H1 (cell line): ENCODE measurements around the gene POTEF. TPM values are rescaled to one million over a fixed set of nuclear protein-coding genes. Genes with fewer than 3 reads are reported as not detected.

ENCODE experiments used
- CTCF ChIA-PET: fragments of 300-600 bp; sonication (Branson Sonifier 250); formaldehyde crosslinking; loops from one replicate; lab custom pipeline; 2021; ENCODE audit not compliant: partially characterized antibody; lab: Charles Lee
- POLR2A ChIA-PET: fragments of 300-600 bp; sonication (Branson Sonifier 250); formaldehyde crosslinking; loops from one replicate; lab custom pipeline; 2021; ENCODE audit warnings: inconsistent platforms; ENCODE audit not compliant: partially characterized antibody; lab: Charles Lee
- DNase-seq, 2 experiments: peaks; one replicate each; pipeline versions ENCODE4 v3.0.0 to v3.0.0-alpha.2; 2010 to 2022; ENCODE audit warnings: low spot score in 2 of 2, low read depth in 1 of 2, mixed read lengths in 1 of 2
- FAIRE-seq: peaks from 2 replicates; lab custom pipeline; 2011; peaks lifted over from hg19 to GRCh38; lab: Jason Lieb, UNC
- H2AFZ ChIP-seq: 2 replicates; pipeline ENCODE4 v1.8.1; 2012; ENCODE audit warnings: low read length, inconsistent platforms
- H2AK5ac ChIP-seq: 2 replicates; pipeline ENCODE4 v1.6.1; 2013; ENCODE audit warnings: low read depth, low read length
- H2BK120ac ChIP-seq: replicated peaks from 2 replicates; pipeline ENCODE3; 2013; ENCODE audit warnings: low read depth, low read length, inconsistent platforms
- H2BK12ac ChIP-seq: 2 replicates; pipeline ENCODE4 v1.6.1; 2013; ENCODE audit warnings: low read depth, low read length
- H2BK15ac ChIP-seq: 2 replicates; pipeline ENCODE4 v1.6.1; 2013; ENCODE audit warnings: low read length
- H2BK20ac ChIP-seq: 2 replicates; pipeline ENCODE4 v1.6.1; 2013; ENCODE audit warnings: low read length
- H2BK5ac ChIP-seq: 2 replicates; pipeline ENCODE4 v1.6.1; 2013; ENCODE audit warnings: low read depth, low read length
- H3K14ac ChIP-seq: 2 replicates; pipeline ENCODE4 v1.6.1; 2013; ENCODE audit warnings: inconsistent platforms; ENCODE audit not compliant: insufficient read length
- H3K18ac ChIP-seq: 2 replicates; pipeline ENCODE4 v1.6.1; 2013; ENCODE audit warnings: low read length; ENCODE audit errors: extremely low read depth
- H3K23ac ChIP-seq: 2 replicates; pipeline ENCODE4 v1.6.1; 2013; ENCODE audit warnings: inconsistent platforms; ENCODE audit not compliant: insufficient read length
- H3K23me2 ChIP-seq: 2 replicates; pipeline ENCODE4 v1.6.1; 2013; ENCODE audit warnings: low read depth, low read length
- H3K27ac ChIP-seq: 2 replicates; pipeline ENCODE4 v1.6.1; 2011; ENCODE audit warnings: low read depth, low read length, inconsistent platforms
- H3K27me3 ChIP-seq, 4 experiments: replicated peaks in 1 of 4; 1 replicate in 1 of 4; 2 replicates in 3 of 4; pipeline versions ENCODE4 v1.6.1 to v1.8.1; 2011 to 2013; ENCODE audit warnings: low read length in 3 of 4, mild to moderate bottlenecking in 3 of 4, inconsistent platforms in 2 of 4, mixed read lengths in 2 of 4, moderate library complexity in 1 of 4; ENCODE audit not compliant: control insufficient read depth in 3 of 4, insufficient read depth in 3 of 4; ENCODE audit errors: extremely low read depth in 1 of 4
- H3K36me3 ChIP-seq, 4 experiments: 2 replicates each; pipeline versions ENCODE4 v1.6.1 to v1.8.1; 2011 to 2013; ENCODE audit warnings: mild to moderate bottlenecking in 4 of 4, low read length in 3 of 4, moderate library complexity in 2 of 4, control low read depth in 1 of 4, inconsistent platforms in 1 of 4; ENCODE audit not compliant: insufficient read depth in 4 of 4, control insufficient read depth in 2 of 4
- H3K4ac ChIP-seq: replicated peaks from 2 replicates; pipeline ENCODE3; 2013; ENCODE audit warnings: low read length, low read depth, mixed read lengths, inconsistent platforms; ENCODE audit not compliant: insufficient read length
- H3K4me1 ChIP-seq, 4 experiments: replicated peaks in 1 of 4; 1 replicate in 1 of 4; 2 replicates in 3 of 4; pipeline versions ENCODE4 v1.6.1 to v1.8.1; 2011 to 2013; ENCODE audit warnings: low read length in 3 of 4, inconsistent platforms in 2 of 4, mixed read lengths in 1 of 4; ENCODE audit not compliant: insufficient read depth in 4 of 4, control insufficient read depth in 3 of 4
- H3K4me2 ChIP-seq, 2 experiments: 2 replicates each; pipeline versions ENCODE4 v1.6.1 to v1.8.1; 2011 to 2013; ENCODE audit warnings: low read depth in 2 of 2, low read length in 2 of 2, control low read depth in 1 of 2, inconsistent platforms in 1 of 2, mild to moderate bottlenecking in 1 of 2; ENCODE audit not compliant: insufficient read depth in 1 of 2
- H3K4me3 ChIP-seq, 4 experiments: fragments of 200-600, 300-600 bp in 1 of 4; sonication (generic), shearing (Covaris generic), sonication (Bioruptor Twin) in 1 of 4; 2 replicates each; pipeline versions ENCODE4 v1.5.1 to v1.8.1; 2011 to 2016; ENCODE audit warnings: low read length in 4 of 4, low read depth in 3 of 4, control low read depth in 2 of 4, inconsistent platforms in 2 of 4, mild to moderate bottlenecking in 2 of 4, mixed read lengths in 1 of 4, moderate library complexity in 1 of 4; ENCODE audit not compliant: insufficient read depth in 2 of 4; ENCODE audit errors: extremely low read depth in 1 of 4
- H3K56ac ChIP-seq: replicated peaks from 2 replicates; pipeline ENCODE3; 2013; ENCODE audit warnings: low read depth, mild to moderate bottlenecking, mixed read lengths, low read length, inconsistent platforms; ENCODE audit not compliant: insufficient read length
- H3K79me1 ChIP-seq: 2 replicates; pipeline ENCODE4 v1.6.1; 2013; ENCODE audit warnings: low read depth, low read length, control low read depth
- H3K79me2 ChIP-seq, 2 experiments: 2 replicates each; pipeline versions ENCODE4 v1.6.1 to v1.8.1; 2012 to 2013; ENCODE audit warnings: low read length in 2 of 2, mild to moderate bottlenecking in 2 of 2, inconsistent platforms in 1 of 2; ENCODE audit not compliant: insufficient read depth in 2 of 2, control insufficient read depth in 1 of 2
- H3K9ac ChIP-seq, 4 experiments: replicated peaks in 1 of 4; 1 replicate in 1 of 4; 2 replicates in 3 of 4; pipeline versions ENCODE4 v1.6.1 to v1.8.1; 2011 to 2013; ENCODE audit warnings: low read depth in 3 of 4, low read length in 3 of 4, control low read depth in 2 of 4, mild to moderate bottlenecking in 2 of 4, moderate library complexity in 2 of 4, inconsistent platforms in 1 of 4; ENCODE audit errors: extremely low read depth in 1 of 4
- H3K9me3 ChIP-seq, 2 experiments: 2 replicates each; pipeline versions ENCODE4 v1.6.1 to v1.8.1; 2012 to 2013; ENCODE audit warnings: mild to moderate bottlenecking in 2 of 2, moderate library complexity in 2 of 2, control low read depth in 1 of 2, inconsistent platforms in 1 of 2, low read depth in 1 of 2, low read length in 1 of 2, mixed read lengths in 1 of 2; ENCODE audit not compliant: insufficient read depth in 2 of 2
- H4K20me1 ChIP-seq, 2 experiments: replicated peaks in 1 of 2; 2 replicates each; pipeline versions ENCODE3 to v1.8.1; 2011 to 2013; ENCODE audit warnings: inconsistent platforms in 2 of 2, low read length in 2 of 2, mild to moderate bottlenecking in 1 of 2; ENCODE audit not compliant: insufficient read depth in 2 of 2, control insufficient read depth in 1 of 2
- H4K5ac ChIP-seq: 2 replicates; pipeline ENCODE4 v1.6.1; 2013; ENCODE audit warnings: low read length, low read depth, mixed read lengths, inconsistent platforms; ENCODE audit not compliant: insufficient read length
- H4K8ac ChIP-seq: 2 replicates; pipeline ENCODE4 v1.8.0; 2013; ENCODE audit warnings: mild to moderate bottlenecking, moderate library complexity, low read length, inconsistent platforms; ENCODE audit not compliant: insufficient read depth; ENCODE audit errors: extremely low read depth
- H4K91ac ChIP-seq: replicated peaks from 2 replicates; pipeline ENCODE3; 2013; ENCODE audit warnings: low read length, mixed read lengths, inconsistent platforms; ENCODE audit not compliant: insufficient read length
- ATF3 ChIP-seq: IDR thresholded peaks from 2 replicates; pipeline ENCODE4 v1.6.1; 2011; ENCODE audit warnings: low read depth, mild to moderate bottlenecking, low read length; ENCODE audit not compliant: insufficient read depth
- BACH1 ChIP-seq: IDR thresholded peaks from 2 replicates; pipeline ENCODE4 v1.6.1; 2012; ENCODE audit warnings: low read length, improper control_type of control experiment
- CHD1 ChIP-seq: IDR thresholded peaks from 2 replicates; pipeline ENCODE4 v1.6.1; 2012; ENCODE audit warnings: low read depth, low read length, improper control_type of control experiment
- KDM5A ChIP-seq: fragments of 200-600 bp; IDR thresholded peaks from 2 replicates; pipeline ENCODE4 v1.7.1; 2012; ENCODE audit warnings: mild to moderate bottlenecking, low read length, inconsistent platforms, mixed read lengths
- MAX ChIP-seq: IDR thresholded peaks from 2 replicates; pipeline ENCODE4 v1.6.1; 2012; ENCODE audit warnings: inconsistent platforms
- POU5F1 ChIP-seq: IDR thresholded peaks from 2 replicates; pipeline ENCODE4 v1.6.1; 2011; ENCODE audit warnings: low read depth, mild to moderate bottlenecking, low read length, moderate library complexity
- RNF2 ChIP-seq: fragments of 200-900, 300-1000 bp; sonication (generic); IDR thresholded peaks from 2 replicates; pipeline ENCODE4 v1.7.1; 2016; ENCODE audit warnings: borderline replicate concordance, low read depth, mild to moderate bottlenecking, antibody characterized with exemption, low read length; ENCODE audit not compliant: poor library complexity, severe bottlenecking; ENCODE audit errors: missing control alignments
- SAP30 ChIP-seq: fragments of 300-600 bp; sonication (generic); IDR thresholded peaks from 2 replicates; pipeline ENCODE4 v1.7.1; 2012; ENCODE audit warnings: low read length, moderate library complexity, mild to moderate bottlenecking, inconsistent platforms; ENCODE audit not compliant: insufficient read depth, insufficient replicate concordance
- SIRT6 ChIP-seq: IDR thresholded peaks from one replicate; pipeline ENCODE4 v1.7.1; 2012; ENCODE audit warnings: low read length, inconsistent platforms
- SP1 ChIP-seq: IDR thresholded peaks from 2 replicates; pipeline ENCODE4 v1.6.1; 2011; ENCODE audit warnings: low read depth, low read length
- TBP ChIP-seq: IDR thresholded peaks from 2 replicates; pipeline ENCODE4 v1.6.1; 2011; ENCODE audit warnings: low read depth, low read length, improper control_type of control experiment
- WGBS, 2 experiments: shearing (Covaris generic) in 1 of 2; methylation state at CpG; one replicate each; pipeline versions ENCODE4 v1.1.6 to v1.1.7; 2013 to 2015; ENCODE audit warnings: low lambda C conversion rate in 2 of 2, mixed read lengths in 2 of 2, inconsistent platforms in 1 of 2, low coverage in 1 of 2, missing lambda C conversion rate in 1 of 2; ENCODE audit not compliant: insufficient replicate concordance in 2 of 2, insufficient coverage in 1 of 2, insufficient read length in 1 of 2; ENCODE audit errors: extremely low coverage in 1 of 2, missing lambda C conversion rate in 1 of 2; 5-methylcytosine and 5-hydroxymethylcytosine counted together
- polyA plus RNA-seq, 7 experiments: library from polyadenylated mRNA; depleted of rRNA in 3 of 7; stranded (reverse) in 5 of 7; unstranded in 2 of 7; fragments of >200 nt in 5 of 7; fragments of 200-250 nt in 2 of 7; gene quantifications; 1 replicate in 5 of 7; 2 replicates in 1 of 7; 4 replicates in 1 of 7; pipeline versions ENCODE4 v1.2.1 to v1.2.3, GENCODE V29; 2011 to 2013; ENCODE audit warnings: missing spikeins in 2 of 7, mixed read lengths in 2 of 7
- total RNA-seq: library from RNA; stranded (reverse); fragmentation: NEBNext Ultra II Directional; extraction: Animal tissue kit (Norgen Biotek cat#: 25700); gene quantifications from 2 replicates; pipeline ENCODE4 v1.2.1, GENCODE V29; 2021

Gene POTEF
- total and polyA plus RNA-seq, 2 of the 8 experiments (the other 6 are each of a cell fraction or from before 2014, with no cell fraction given) = 0.24 to 0.36 TPM

- Histone ChIP-seq H2AK5ac (no peak overlapping the region), H3K23me2 (no peaks in the 10 kb centered on the region), H4K20me1 (no peaks in the 10 kb centered on the region), H4K91ac (no peak overlapping the region), H2BK5ac (no peak overlapping the region), H3K79me1 (no peaks in the 10 kb centered on the region), H3K9me3 (no peaks in the 10 kb centered on the region), H3K9ac (no peak overlapping the region), H3K18ac (no peak overlapping the region), H2BK12ac (no peak overlapping the region), H3K4ac (no peak overlapping the region), H3K14ac (no peak overlapping the region), H4K8ac (no peak overlapping the region), H3K79me2 (no peaks in the 10 kb centered on the region), H3K27ac (no peak overlapping the region), H2AFZ (no peak overlapping the region), H3K56ac (no peak overlapping the region), H3K4me1 (no peaks in the 10 kb centered on the region), H3K4me2 (no peak overlapping the region), H3K36me3 (peaks cover 3 to 32% (median 14%) of the 10 kb centered on the region in 4 experiments; a peak in 5 of 8 replicates), H3K23ac (no peak overlapping the region), H2BK20ac (no peak overlapping the region), H2BK15ac (no peak overlapping the region), H3K4me3 (no peak overlapping the region), H4K5ac (no peak overlapping the region), H2BK120ac (no peak overlapping the region), H3K27me3 (no peaks in the 10 kb centered on the region)
- WGBS, 2 experiments = 93% methylated on average over 24 of the region's 29 CpGs; no CpG with 5 or more reads in 1 of the 2 experiments
- DNase-seq (no peak), FAIRE-seq (no peak)
- CTCF ChIA-PET = interaction anchor here (1.0 to 1.1 kb wide), 3 partner anchors 22 to 178 kb away, joined by 3 to 5 read pairs (median 4); no protein-coding TSS in a partner anchor
- POLR2A ChIA-PET = interaction anchor here (0.9 kb wide), 1 partner anchor 181 kb away, joined by 3 read pairs; no protein-coding TSS in a partner anchor
- TF ChIP-seq MAX = no peak
- no peak for TF ChIP-seq SIRT6
- TF ChIP-seq CHD1 = no peak
- no peak for TF ChIP-seq TBP
- TF ChIP-seq BACH1 = no peak
- no peak for TF ChIP-seq SP1
- no peak for TF ChIP-seq SAP30
- no peak for TF ChIP-seq ATF3
- no peak for TF ChIP-seq KDM5A
- no peak for TF ChIP-seq POU5F1
- no peak for TF ChIP-seq RNF2
These were observed 26.0 kb upstream of the POTEF start for GRCh38 chr2:130154773-130155765.
